ENCODE results near the gene MIGA2. TPM values are rescaled to one million over a fixed set of nuclear protein-coding genes. Genes with fewer than 3 reads are reported as not detected.
"Not testable (repeated sequence)": the region's sequence is repeated elsewhere in the genome, so short reads cannot be mapped to it uniquely, and the experiment has no call there.

MIGA2 gene
- total RNA-seq, 2 experiments from 2014 or later = 30.0 to 30.8 TPM

DNA sequence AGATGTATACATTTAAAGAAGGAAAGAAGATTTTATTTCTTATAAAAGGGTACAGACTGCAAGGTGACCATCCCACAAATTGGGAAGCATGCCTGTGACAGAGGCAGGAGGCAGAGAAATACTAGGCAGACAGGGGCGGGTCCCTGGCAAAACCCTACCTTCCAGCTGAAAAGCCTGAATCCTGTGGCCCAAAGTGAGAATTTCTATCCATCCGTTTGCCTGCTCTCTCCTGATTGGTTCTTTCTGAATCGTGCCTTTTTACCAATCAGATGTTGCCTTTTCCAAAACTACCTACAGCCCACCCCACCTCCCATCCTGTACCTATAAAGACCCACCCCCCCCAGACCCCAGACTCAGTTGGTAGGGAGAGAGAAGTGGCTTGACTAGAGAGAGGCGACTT lies 4.9 kb upstream of the MIGA2 start:
- ChIA-PET POLR2A (no interaction called here), CTCF (interaction anchor here (0.8 kb wide), 1 partner anchor 57 kb away, joined by 3 read pairs; no protein-coding TSS in a partner anchor)

DNA sequence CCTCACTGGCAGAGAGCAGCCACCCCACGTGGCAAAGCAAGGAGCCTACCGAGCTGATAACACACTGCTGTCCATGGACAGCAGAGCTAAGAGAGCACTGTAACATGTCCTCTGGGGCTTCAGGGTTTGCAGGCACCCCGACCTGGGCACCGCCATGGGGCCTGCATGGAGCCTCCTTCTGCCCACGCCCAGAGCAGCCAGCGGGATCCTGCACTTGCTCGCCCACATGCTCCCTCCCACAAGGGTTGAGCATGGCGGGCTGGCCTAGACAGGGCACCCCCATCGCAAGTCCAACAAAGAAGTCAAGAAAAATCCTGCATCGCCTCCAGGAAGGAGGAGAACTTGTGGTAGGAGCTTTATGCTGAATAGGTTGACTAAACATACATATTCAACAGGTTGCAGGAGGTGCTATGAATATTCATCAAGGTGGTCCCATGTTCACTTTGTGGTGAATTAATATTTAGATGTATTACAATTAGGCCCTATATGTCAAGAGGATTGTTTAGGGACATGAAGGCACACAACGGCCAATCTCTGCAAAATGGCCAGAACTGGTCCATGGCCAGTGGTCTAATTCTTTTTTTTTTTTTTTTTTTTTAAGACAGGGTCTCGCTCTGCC lies 3.8 kb upstream of the MIGA2 start:
- ChIA-PET POLR2A (no interaction called here), CTCF (interaction anchor here (0.6 kb wide), 1 partner anchor 443 kb away, joined by 3 read pairs; no protein-coding TSS in a partner anchor)

DNA sequence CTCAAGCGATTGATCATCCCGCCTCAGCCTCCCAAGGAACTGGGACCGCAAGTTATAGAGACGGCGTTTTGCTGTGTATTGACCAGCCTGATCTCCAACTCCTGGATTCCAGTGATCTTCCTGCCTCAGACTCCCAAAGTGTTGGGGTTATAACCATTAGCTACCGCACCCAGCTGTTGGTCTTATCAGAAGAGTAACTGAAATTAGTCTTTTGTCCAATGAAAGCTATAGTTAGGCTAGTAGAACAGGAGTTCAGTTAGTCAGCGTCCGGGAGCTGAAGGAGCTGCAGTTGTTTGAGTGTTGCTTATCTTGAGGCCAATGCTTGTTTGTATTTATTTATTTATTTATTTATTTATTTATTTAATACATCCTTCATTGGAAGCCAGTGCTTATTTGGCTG lies 3.2 kb upstream of the MIGA2 start:
- ChIA-PET POLR2A (no interaction called here), CTCF (no interaction called here)

DNA sequence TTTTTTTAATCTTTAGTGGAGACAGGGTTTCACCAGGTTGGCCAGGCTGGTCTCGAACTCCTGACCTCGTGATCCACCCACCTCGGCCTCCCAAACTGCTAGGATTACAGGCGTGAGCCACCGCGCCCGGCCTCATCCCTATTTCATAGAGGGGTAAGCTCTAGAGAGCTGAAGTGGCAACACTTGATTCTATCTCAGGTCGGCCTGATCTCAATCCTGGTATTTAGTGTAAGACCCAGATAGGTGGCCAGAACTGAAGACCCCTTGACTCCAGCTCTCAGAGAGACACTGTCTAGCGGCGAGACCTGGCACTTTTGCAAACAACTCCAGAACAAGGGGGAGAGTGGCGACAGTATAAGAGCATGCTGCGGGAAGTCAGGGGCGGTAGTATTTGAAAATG lies 588 bp upstream of the MIGA2 start:
- POLR2A ChIA-PET = interaction anchor here (0.6 to 1.3 kb wide), 4 partner anchors 7 to 1693 kb away, joined by 4 to 6 read pairs (median 4); no protein-coding TSS in a partner anchor
- CTCF ChIA-PET = not testable (repeated sequence)

GRCh38 chr9:129036923-129037766 lies 719 bp downstream of the MIGA2 start:
- ChIA-PET POLR2A (interaction anchor here (1.0 to 1.3 kb wide), 3 partner anchors 9 to 33 kb away, joined by 4 to 6 read pairs (median 5); no protein-coding TSS in a partner anchor), CTCF (no interaction called here)

GRCh38 chr9:129037767-129038098 lies 1.3 kb downstream of the MIGA2 start:
- ChIA-PET POLR2A (interaction anchor here (1.1 kb wide), 1 partner anchor 10 kb away, joined by 4 read pairs; the partner anchor contains the start of gene SH3GLB2), CTCF (interaction anchor here (1.1 kb wide), 1 partner anchor 9 kb away, joined by 5 read pairs; no protein-coding TSS in a partner anchor)

DNA sequence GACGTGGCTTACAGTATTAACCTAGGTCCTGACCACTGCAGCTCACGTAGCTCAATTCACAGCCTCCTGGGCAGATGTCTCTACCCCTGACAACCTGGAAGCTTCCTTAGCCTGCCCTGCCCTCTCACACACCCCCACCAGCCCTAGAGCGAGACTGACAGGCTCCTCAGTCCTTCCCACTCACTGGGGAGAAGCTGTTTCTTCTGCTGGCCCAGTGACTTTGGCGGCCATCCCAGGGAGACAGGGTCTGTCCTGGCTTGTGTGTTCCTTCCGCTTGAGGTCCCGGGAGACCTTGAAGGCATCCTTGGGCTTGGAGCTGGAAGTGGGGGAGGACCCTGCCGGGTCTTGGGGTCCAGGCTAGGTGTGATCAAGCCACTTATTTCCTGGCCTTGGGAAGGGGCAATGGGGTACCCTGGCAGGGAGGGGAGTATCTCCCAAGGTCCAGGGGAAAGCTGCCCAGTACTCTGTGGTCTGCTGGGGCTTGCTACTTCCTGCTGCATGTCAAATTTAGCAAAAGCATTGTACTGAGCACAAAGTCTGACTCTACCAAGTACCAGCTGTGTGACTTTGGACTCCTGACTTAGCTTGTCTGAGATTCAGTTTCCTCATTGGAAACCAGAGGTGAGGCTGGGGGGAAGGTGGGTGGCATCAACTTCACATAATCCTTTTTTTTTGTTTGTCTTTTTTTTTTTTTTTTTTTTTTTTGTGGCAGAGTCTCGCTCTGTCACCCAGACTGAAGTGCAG lies 1.9 kb downstream of the MIGA2 start:
- POLR2A ChIA-PET = interaction anchor here (0.6 to 1.1 kb wide), 3 partner anchors 10 to 116 kb away, joined by 4 to 8 read pairs (median 4); partner anchors contain the start of gene SH3GLB2

DNA sequence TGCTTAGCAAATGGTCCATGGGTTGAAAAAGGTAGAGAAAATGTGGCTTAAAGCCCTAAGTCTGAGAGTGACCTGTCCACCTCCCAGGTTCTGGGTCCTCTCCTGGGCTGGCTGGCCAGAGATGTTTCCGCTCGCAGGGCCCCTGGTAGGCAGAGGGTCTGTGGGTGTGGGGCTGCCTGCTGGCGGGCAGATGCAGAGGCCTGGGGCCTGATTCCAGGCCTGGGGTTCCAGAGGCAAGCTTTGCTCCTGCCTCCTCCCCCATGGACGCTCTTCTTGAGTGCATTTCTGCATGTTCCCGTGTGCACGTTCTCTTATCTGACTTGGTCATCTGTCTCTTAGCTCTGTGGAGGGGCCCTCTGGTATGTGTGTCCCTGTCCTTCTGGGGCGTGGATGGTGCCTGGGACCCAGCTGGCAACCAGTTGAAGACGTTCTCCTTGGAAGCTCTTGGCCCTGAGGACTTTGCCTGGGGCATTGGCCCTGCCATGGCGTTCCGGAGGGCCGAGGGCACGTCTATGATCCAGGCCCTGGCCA lies 3.8 kb downstream of the MIGA2 start:
- CTCF ChIA-PET = no interaction called here
- POLR2A ChIA-PET = interaction anchor here (0.5 kb wide), 1 partner anchor 79 kb away, joined by 6 read pairs; no protein-coding TSS in a partner anchor

More for the DNA sequence above, 1.9 kb downstream of the MIGA2 start:
- CTCF ChIA-PET = interaction anchor here (0.6 to 1.1 kb wide), 4 partner anchors 9 to 489 kb away, joined by 3 to 5 read pairs (median 4); no protein-coding TSS in a partner anchor

DNA sequence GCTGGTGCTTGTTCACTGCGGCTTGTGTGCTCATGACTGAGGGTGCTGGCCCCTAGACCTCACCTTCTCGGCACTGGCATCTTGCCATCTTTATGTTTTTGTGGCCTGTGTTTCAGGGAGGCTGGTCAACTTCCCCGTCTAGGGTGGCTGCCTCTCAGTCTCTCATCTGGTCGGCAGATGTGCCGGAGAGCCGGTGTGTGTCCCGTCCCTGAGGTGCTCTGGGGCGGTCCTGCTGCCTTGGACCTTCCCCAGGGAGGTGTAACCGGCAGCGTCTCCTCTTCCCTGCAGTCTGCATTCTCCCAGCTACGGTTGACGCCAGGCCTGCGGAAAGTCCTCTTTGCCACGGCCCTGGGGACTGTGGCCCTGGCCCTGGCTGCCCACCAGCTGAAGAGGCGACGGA lies 5.6 kb downstream of the MIGA2 start:
- ChIA-PET POLR2A (no interaction called here), CTCF (no interaction called here)

DNA sequence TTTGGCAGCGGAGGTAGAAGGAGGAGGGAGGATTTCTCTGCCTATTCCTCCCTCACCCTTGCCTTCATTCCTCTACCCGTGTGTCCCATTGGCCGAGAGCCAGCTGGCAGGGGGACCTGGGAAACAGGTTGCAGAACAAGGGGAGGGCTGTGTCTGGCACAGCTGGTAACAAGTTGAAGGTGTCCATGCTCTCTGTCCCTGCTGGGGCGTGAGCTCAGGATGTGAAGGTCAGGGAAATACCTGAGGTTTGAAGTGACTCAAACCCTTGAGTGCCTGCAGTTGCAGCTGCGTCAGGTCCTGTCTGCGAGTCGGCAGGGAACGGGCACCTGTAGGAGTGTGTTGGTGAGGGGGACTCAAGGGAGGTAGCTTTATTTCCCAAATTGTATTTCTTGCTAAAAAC lies 16.2 kb downstream of the MIGA2 start:
- ChIA-PET CTCF (no interaction called here), POLR2A (no interaction called here)

DNA sequence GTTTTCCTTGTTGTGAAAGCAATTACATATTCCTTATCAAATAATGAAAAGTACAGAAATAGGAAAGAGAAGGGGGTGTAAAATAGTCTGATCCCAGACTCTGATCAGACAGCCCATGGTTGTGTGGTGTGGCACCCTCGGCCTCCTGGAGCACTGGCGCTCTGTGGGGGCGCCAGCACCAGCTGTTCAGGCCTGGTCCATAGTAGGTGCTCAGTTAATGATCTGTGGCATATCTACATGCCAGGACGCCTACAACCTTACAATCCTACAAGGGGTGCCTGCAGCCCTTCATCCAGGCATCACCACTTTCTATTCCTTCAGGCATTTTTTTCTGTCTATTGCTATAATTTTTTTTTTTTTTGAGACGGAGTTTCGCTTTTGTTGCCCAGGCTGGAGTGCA lies 16.6 kb downstream of the MIGA2 start:
- CTCF ChIA-PET = no interaction called here

DNA sequence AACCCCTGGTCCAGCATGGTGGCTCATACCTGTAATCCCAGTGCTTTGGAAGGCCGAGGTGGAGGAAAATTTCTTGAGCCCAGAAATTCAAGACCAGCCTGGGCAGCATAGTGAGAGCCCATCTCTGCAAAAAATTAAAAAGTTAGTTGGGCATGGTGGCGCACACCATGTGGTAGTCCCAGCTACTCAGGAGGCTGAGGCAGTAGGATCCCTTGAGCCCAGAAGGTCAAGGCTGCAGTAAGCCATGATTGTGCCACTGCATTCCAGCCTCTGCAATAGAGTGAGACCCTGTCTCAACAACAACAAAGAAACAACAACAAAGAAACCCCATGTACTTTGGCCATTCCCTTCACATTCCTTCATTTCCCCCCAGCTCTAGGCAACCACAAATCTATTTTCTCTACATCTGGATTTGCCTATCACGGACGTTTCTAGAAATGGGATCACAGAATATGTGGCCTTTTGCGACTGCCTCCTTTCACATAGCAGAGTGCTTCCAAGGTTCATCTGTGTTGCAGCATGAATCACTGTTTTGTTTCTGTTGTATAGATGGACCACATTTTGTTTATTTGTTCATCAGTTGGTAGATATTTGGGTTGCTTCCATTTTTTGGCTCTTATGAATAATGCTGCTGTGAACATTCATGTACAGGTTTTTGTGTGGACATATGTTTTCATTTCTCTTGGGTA lies 17.9 kb downstream of the MIGA2 start:
- POLR2A ChIA-PET = interaction anchor here (0.6 kb wide), 1 partner anchor 34 kb away, joined by 3 read pairs; no protein-coding TSS in a partner anchor
- CTCF ChIA-PET = interaction anchor here (0.6 kb wide), 1 partner anchor 631 kb away, joined by 3 read pairs; no protein-coding TSS in a partner anchor

More for the DNA sequence above, 16.6 kb downstream of the MIGA2 start:
- POLR2A ChIA-PET = no interaction called here

- POLR2A ChIA-PET = no interaction called here
- CTCF ChIA-PET = no interaction called here
These were observed 22.8 kb downstream of the MIGA2 start for GRCh38 chr9:129058965-129059795.

DNA sequence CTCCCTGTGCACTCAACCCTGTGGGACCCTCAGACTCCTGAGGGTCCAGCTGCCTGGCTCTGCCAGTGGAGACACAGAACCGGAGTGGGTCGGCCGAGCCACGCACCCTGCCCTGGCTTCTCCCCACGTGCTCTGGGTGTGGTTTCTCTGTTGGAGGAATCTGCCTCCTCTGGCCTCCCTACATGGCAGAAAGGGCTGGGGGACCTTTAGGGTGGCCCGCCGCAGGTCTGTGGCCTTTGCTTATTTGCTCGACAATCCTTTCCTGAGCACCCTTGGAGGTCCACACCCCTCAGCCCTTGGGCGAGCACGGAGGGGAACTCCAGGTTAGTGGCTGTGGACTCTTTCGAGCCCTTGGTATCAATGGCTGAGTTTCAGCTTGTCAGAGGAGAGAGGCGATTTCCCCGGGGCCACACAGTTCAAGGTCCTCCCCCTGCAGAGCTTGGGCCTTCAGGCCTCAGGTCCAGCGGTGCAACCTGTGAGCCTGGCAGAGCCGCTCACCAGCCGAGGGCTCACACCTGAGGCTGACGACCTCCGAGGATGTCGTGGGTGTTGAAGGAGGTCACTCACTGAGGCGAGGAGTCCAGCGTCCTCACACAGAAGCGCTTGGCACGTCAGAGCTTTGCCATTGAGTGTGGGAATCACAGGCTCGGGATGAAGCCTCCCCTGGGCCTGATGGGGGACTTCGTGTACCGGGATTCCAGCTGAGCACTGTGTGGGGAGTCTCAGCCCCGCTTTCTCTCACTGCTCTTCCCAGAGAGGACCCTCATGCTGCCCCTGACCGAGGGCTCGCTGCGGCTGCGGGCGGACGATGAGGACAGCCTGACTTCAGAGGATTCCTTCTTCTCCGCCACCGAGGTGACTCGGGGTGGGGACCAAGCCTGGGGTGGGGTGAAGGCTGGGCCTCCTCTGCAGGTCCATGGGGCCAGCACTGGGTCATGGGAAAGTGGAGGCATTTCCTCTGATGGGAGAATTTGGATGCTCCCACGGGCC lies 23.7 kb downstream of the MIGA2 start:
- ChIA-PET CTCF (no interaction called here), POLR2A (no interaction called here)

GRCh38 chr9:129060991-129061390 lies 24.6 kb downstream of the MIGA2 start:
- ChIA-PET CTCF (no interaction called here), POLR2A (no interaction called here)

- POLR2A ChIA-PET = interaction anchor here (0.6 kb wide), 1 partner anchor 338 kb away, joined by 3 read pairs; no protein-coding TSS in a partner anchor
- CTCF ChIA-PET = no interaction called here
These were observed 26.6 kb downstream of the MIGA2 start for GRCh38 chr9:129063061-129063460.

DNA sequence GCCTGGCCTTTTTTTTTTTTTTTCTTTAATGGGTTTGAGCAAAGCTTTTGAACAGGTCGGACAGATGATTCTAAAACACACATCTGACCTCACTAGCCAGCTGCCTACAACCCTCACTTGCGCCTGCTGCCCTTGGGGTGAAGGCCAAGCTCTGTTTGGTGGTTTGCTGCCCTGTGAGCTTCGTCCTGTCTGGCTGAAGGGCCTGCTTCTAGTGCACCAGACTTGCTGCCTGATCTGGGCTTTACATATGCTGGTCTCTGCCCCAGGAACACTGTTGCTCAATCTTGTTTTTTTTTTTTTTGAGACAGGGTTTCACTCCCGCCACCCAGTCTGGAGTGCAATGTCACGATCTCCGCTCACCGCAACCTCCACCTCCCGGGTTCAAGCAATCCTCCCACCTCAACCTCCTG lies 28.1 kb downstream of the MIGA2 start:
- ChIA-PET CTCF (interaction anchor here (0.6 to 0.7 kb wide), 2 partner anchors 87 to 137 kb away, joined by 3 read pairs; no protein-coding TSS in a partner anchor), POLR2A (no interaction called here)

All from activated CD8-positive, alpha-beta memory T cell treated with anti-CD3 and anti-CD28 coated beads for 36 hours (primary cell).